Inferior parietal cortex (tissue), 1 donor: Measurements from ENCODE around the gene EIF6.
"Not testable (repeated sequence)": the region's sequence is repeated elsewhere in the genome, so short reads cannot be mapped to it uniquely, and the experiment has no call there.

Source experiments
- DNase-seq: peaks from one replicate; pipeline ENCODE4 v3.0.0-alpha.2; 2016; ENCODE audit errors: extremely low spot score

The EIF6 gene

GRCh38 chr20:35284267-35284991 is at the start of gene EIF6:
EIF6 (minus strand) TSS chr20:35284772; CDS start chr20:35284487, 285 bp downstream.
- DNase-seq, result peak; percentile 86

GRCh38 chr20:35333606-35334005 is 49.0 kb upstream of the EIF6 start:
- no peak for DNase-seq

GRCh38 chr20:35332540-35333200 is 48.1 kb upstream of the EIF6 start:
- DNase-seq, result no peak

GRCh38 chr20:35329435-35330139 is 45.0 kb upstream of the EIF6 start:
- DNase-seq, result no peak

GRCh38 chr20:35328689-35329088 is 44.1 kb upstream of the EIF6 start:
- no peak for DNase-seq

- DNase-seq, result no peak
Measured at GRCh38 chr20:35328095-35328685, 43.6 kb upstream of the EIF6 start.

- no peak for DNase-seq
Measured at GRCh38 chr20:35327074-35327976, 42.8 kb upstream of the EIF6 start.

- DNase-seq, result no peak
Measured at GRCh38 chr20:35326740-35327073, 42.1 kb upstream of the EIF6 start.

- DNase-seq, result no peak
Measured at GRCh38 chr20:35326021-35326739, 41.6 kb upstream of the EIF6 start.

GRCh38 chr20:35325401-35325800 is 40.8 kb upstream of the EIF6 start:
- no peak for DNase-seq

- DNase-seq, result no peak
Measured at GRCh38 chr20:35320396-35321126, 36.0 kb upstream of the EIF6 start.

- DNase-seq, result no peak
Measured at GRCh38 chr20:35319871-35320197, 35.3 kb upstream of the EIF6 start.

GRCh38 chr20:35319192-35319870 is 34.8 kb upstream of the EIF6 start:
- DNase-seq, result no peak

GRCh38 chr20:35318502-35319157 is 34.1 kb upstream of the EIF6 start:
- no peak for DNase-seq

GRCh38 chr20:35317416-35318210 is 33.0 kb upstream of the EIF6 start:
- no peak for DNase-seq

GRCh38 chr20:35316086-35316485 is 31.5 kb upstream of the EIF6 start:
- no peak for DNase-seq

GRCh38 chr20:35315632-35316020 is 31.1 kb upstream of the EIF6 start:
- not testable (repeated sequence) for DNase-seq
